ENCODE measurements around the gene RAB11FIP5.

RAB11FIP5 gene

DNA sequence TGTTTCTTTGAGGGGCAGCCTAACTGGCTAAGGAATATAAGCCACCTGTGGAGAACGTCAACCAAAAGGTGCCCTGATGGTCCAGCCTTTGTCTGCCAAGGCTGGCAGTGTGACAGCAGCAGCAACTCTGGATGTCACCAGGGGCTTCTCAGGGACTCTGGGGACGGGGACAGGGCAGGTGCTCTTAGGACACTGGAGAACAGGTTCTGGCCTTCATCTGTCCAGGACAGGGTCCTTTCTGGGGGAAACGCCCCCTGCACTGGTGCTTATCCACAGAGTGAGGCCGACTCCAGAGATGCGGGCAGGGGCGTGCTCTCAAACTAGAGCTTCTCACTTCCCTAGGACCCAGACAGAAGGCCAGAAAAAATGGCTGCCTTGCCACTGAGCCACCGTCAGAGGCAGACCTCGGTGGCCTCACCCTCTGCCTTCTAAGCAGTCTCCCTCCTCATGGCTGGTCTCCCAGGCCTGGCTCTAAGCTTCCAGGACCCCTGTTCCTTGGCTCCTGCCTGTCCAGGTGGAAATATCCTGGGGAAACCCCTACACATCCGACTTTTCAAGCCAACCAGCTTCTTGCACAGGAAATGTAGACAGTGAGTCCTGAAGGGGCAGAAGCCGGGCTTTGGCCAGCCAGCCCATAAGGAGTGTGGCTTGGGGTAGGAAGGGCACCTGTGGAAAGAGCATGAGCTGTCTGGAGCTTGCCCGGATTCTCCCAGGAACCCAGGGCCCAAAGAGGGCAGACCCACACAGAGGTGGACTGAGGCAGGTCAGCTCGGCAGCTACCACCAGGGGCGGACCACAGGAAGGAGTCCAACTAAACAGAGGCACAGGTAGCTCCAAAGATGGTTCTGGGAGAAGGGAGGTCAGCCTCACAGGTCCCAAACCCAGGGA lies 30.0 kb downstream of the RAB11FIP5 start:
- DNase-seq: no peak

DNA sequence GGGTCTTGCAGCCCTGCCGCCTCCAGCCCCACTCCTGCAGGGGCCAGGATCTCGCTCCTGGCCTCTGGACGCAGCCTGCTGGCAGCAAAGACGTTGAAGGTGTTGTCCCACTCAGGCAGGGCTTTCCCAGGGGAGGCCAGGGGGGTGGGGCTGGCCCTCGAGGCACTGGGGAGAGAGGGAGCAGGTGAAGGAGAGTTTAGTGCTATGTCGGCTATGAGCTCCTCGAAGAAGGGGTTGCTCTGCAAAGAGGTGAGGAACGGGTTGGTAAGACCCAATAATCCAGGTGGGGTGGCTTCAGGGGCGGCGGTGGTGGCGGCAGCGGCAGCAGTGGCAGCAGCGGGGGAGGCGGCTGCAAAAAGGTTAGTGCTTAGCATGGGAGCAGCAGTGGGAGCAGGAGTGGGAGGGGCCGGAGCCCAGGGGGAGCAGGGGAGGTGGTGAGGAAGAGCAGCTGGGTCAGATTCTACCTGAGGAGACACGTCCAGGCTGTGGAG lies 31.5 kb downstream of the RAB11FIP5 start:
- no peak for DNase-seq

DNA sequence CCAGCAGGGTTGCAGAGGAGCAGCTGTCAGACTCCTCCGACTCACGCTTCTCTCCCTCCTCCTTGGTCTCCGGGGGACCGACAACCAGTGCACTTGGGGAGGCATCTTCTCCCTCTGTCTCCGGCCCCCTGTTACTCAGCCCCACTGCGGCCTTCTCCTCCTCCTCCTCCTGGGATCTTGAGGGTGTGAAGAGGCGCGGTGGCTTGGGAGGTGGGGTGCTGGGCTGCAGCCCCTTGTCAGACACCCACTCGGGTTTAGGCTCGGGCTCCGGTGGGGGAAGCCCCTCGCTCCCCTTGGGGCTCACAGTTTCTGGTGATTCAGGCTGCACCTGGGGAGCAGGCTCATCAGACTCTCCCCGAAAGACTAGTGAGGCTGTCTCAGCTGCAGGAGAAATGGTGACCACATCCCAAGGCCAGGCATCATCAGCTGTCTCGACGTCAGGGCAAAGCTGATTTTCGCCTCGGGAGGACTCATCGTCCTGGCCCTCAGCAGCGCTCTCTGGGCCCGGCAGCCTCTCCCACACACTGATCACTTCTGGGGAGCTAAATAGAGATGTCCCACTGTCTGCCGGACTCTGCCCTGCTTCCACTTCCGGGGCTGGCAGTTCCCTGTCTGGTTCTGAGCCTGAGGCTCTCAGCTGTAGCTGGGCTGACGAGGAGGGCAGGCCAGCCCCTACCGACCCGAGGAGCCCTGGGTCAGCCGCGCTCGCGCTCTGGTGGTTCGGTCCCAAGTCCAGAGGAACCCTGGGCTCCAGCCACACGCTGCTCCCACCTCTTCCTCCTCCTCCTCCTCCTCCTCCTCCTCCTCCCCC lies 32.2 kb downstream of the RAB11FIP5 start:
- DNase-seq: no peak

DNA sequence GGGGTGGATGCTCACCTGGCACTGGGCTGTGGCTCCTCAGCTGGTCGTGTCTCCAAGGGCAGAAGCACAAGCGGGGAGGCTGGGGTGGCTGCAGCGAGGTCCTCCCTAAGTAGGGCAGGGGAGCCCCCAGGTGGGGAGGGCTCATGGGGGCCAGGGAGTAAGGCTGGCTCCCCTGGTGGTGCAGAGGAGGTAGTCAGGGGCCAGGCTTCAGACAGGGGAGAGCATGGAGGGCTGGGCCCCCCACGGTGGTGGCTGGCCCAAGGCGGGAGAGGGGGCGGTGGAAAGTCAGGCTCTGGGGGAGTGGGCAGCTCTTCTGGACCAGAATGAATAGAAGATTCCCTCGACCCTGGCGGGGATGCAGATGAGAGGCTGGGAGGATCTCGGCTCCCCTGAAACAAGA lies 33.1 kb downstream of the RAB11FIP5 start:
- DNase-seq: no peak

DNA sequence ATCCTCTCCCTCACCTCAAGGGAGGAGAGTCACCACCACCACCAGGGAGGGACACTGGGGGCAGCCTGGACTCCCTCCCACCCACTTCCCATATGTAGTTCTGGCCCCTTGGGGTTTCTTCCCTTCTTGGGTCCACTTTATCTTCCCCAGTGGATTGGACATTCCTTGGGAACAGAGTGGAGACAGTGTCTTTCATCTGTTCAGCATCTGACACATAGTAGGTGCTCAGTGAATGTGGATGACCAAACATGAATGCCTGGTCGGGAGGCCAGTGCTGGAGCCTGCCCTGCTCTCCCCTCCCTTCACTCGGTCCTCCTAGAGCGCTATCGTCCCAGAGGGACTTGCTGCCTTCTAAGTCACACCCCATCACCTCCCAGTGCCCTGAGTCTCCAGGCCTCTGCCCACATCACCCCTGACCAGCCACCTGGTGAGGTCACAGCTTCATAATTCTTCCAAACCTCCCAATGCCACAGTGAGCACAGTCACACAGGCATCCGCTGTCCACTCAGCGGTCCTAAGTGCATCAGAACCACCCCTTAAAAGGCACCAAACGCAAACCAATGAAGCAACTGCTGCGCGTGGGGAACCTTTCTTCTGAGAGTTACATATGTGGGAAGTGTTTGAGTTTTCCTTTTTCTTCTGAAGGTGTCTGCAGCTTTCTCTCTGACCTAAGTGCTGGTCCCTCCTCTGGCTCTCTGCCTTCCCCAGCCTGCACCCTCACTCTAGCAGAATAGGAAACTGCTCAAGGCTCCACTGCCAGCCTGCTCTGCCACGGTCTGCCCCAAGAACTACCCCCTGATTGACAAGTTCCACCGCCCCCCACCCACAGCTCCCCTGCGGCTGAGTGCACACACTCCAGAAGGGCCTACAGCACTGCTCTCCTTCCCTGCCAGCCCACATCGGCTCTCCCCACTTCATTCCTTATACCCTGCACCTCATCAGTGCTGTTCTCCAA lies 34.0 kb downstream of the RAB11FIP5 start:
- no peak for DNase-seq

DNA sequence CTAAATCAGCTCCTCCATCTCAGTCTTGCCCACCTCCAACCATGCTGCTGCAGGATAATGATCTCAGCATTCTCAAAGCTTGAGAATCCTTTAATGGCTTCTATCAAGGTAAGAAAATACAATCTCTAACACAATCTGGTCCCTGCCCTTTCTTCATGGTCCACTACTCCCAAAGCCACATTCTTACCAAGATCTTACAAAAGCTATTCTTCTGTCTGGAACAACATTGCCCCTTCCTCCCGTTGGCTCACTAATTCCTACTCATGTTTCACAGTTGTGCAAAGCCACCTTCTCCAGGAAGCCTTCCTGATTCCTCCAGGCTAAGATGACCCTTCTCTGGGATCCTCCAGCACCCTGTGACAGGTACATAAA lies 35.3 kb downstream of the RAB11FIP5 start:
- DNase-seq: no peak

DNA sequence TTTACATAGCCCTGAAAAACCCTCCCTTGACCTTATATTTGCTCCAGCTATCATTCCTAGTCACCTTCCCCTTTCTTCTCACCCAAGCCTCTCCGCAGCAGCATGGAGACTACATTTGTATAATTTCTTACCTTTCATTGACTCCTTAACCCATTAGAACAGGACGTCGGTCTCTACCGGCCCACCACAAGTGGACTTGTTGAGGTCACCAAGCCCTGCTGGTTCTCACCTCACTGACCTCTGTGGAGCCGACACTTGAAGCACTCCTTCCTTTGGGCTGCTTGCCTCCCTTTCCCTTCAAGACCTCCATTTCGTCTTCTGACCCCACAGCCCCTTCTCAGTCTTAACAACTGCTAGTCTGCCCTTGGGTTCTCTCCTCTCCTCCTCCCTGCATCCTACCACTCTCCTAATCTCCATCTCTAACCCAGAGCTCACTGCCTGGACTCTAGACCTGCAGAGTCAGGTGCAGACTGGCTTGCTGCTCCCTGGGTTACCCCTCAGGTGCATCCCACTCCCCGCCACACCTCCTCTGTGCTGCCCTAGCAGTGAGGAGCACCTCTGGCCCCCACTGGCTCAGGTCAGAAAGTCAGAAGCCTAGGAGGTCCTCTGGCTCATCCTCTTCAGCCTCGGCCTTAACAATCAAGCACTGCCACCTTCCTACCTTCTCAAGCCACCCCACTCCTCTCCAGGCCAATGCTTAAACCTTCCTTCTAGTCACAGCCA lies 35.9 kb downstream of the RAB11FIP5 start:
- no peak for DNase-seq

DNA sequence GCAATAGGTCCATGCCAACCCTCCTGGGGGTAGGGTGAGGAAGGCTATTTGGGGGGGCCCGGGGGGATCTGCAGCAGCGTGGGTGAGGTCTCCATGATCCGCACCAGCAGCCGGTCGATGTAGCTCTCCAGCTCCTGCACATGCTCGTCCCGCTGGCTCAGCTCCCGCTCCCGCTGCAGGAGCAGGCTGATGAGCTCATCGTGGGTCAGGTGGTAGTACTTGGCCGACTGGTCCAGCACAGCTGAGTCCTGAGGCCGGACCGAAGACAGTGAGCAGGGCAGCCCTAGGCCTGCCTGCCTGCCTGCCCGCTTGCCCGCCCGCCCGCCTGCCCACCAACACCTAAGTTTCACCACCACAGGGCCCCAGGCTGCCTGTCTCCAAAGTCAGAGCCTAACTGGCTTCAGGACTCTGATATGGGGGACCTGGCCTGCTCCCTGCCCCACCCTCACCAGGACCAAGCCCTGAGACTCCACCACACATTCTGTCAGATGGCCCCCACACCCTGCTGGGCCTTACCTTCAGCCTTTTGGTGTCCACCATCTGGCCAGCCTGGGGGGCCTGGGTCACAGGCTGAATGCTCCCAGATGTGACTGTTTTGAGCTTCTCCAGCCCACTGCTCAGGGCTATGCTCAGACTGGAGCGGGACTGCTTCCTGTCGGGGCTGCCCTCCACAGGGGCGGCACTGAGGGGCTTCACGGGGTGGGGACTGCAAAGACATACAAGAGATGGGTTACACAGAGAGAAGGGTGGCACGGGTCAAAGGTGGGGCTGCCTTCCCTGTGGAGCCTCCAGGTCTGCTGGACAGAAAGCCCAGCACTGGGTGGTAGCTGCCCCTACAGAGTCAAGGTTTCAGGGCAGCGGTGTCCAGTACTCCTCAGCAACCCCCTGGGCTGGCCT lies 37.0 kb downstream of the RAB11FIP5 start:
- no peak for DNase-seq

DNA sequence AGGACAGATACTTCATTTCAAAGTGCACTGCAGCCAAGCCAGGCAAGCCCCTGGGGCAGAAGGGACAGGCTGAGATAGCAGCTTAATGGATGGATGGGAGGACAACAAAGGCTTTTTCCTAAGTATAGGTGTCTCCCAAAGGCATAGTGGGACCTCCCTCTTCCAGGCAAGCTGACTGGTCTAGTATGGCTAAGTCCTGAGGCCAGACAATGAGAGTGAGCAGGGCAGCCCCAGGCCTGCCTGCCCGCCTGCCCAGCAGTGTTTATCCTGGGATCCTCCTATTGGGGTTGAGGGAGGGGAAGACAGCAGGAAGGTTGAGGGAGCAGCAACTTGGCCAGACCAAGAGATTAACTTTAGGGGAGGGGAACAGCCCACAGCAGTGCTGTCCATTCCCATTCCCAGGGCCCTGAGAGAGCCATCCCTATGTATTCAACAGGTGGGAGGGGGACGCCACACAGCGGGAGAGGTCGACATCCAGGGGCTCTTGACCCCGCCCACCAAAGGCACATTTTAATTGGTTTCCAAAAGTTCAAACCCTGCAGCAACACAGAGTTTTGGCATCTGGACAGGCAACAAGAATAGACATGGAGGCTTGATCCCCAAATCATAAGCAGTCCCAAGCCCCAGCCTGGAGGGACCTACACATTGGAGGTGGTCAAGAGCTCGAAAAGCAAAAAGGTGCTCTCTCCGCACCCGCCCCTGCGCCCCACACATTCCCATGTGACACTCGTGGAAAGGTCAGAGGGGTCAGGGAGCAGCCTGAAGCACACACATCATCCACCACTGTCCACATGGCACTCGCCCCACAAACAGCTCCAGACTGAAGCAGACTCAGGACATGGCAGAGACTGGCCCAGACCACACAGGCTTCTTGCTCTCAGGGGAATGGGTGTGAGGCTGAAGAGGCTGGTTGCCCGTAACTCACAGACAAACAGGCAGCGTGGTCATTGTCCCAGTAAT lies 38.4 kb downstream of the RAB11FIP5 start:
- DNase-seq: no peak

DNA sequence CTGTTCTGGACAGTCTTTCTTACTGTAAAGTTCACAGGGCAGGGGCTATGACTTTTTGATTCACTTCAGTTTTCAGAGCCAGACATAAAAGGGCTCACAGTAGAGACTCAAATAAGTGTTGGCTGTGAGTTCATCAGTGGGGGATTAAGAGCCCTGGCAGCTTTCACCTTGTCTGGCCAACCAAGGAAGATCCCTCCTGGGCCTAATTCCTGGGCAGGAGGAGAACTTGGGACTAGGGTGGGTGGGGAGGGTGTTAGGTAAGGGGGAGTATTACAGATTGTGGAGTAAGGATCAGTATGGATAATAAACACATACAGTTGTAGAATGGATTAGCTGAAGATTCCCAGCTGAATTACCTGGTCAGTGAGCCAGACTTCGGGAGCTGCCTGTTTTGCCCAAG lies 40.3 kb downstream of the RAB11FIP5 start:
- no peak for DNase-seq

DNA sequence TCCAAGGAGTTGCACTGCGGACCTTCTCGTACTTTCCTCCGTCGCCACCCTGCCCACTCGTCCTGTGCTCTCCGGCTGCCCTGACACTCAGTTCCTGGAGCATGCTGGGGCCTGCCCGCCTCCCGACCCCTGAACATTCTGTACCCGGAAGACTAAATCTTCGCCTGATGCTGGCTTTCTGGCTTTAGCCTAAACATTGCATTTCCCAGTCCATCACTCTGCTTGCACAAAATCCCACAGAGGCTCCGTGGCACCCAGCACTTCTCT lies 40.7 kb downstream of the RAB11FIP5 start:
- no peak for DNase-seq

DNA sequence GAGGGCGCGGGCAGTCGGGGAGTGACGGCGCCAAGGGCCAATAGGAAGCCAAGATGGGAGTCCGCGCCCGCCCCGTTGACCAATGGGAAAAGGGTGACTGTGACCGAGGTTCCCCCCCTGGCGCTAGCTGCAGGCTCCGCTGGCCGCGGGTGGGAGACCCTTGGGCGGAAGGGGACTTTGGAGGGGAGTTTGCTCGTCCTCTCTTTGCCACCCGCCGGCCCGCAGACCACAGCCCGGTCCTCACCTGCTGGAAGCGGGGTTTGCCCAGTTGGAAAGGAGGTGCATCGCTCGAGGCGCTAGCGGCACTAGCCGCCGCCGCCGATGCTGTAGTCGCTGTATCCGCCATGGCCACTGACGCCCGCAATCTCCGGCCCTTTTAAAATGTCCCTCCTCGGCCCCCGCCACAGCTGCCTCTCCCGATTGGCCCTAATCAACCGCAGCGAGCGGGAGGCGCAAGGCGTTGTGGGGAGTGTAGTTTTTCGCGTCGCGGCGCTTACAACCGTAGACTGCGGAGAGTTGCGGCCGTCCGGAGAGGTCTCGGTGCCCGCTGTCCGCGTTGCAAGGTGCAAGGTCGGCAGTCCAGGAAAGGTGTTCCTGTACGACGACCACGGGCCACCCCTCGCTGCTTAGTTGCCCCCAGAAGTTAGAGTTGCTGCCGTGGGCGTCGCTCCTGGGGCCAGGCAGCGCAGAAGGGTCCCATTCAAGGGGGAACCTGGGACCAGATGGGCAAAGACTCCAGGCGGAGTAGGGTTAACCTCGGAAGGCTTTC lies 41.2 kb downstream of the RAB11FIP5 start, which contains the start of gene SFXN5:
Gene SFXN5 (minus strand): TSS at position 353 of the 769 bp plus-strand sequence. CDS start 7 bp downstream, at position 346.
- DNase-seq: peak; percentile 73

DNA sequence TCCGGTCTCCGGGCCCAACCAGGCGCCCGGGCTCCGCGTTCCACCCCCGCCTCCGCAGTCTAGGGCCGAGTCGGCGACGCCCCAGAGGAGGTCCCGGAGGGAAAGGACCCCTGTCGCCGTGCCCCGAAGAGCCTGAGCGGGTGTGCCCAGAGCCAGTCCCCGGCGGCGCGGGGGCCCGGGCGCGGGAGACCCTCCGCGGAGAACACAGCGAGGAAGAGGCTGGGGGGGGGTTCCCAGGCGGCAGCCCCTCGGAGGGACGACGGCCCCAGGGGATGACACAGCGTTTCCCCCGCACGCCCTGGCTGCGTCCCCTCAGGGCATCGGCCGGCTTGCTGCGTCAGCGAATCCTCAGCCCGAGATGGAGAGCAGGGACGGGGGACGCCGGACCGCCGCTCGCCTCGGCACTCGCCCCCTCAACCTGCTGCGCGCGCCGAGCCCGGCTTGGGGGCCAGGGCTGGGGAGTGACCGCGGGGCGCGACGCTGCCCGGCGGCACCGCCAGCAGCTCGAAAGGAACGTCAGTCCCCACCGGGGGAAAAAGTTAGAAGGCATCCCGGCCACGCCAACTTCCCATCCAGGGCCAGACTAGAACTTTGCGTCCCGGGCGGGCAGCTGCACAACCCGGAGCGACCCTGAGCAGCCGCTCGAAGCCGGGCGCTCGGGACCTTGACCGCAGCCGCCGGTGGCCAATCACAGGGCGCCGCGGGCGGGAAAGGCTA lies 41.9 kb downstream of the RAB11FIP5 start:
- DNase-seq: no peak

DNA sequence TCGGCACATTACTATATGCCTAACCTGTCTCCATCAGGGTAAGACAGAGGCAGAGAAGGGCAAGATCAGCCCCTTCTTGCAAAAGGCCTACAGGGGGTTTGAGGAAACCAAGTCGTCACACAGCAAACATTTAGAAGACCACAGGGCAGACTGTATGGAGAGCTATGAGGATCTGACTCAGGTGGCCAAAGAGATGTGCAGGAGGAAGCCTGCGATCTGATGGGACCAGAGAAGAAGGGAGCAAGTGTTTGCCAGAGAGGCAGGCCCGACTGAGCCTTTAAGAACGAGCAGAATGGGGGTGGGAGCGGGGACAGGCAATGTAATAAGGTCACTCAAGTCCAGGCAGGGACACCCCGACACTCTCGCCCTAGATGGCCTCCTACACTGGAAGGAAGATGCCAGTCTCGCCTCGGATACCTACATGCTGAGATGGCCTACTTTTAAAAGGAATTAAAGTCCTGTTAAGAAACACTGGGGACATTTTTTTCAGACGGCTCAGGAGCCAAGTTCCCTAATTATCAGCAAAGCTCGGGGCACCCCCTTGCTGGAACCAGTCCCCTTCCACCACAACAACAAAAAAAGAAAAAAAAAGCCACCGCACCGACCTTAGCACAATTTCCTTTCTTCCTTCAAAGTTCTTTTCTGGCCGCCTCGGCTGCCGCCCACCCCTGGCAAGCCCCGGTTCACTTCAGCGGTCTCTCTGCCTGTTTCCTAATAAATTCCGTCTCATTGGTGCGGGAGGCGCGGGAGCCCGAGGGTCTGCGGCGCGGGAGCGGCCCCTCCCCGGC lies 42.7 kb downstream of the RAB11FIP5 start:
- DNase-seq: no peak

DNA sequence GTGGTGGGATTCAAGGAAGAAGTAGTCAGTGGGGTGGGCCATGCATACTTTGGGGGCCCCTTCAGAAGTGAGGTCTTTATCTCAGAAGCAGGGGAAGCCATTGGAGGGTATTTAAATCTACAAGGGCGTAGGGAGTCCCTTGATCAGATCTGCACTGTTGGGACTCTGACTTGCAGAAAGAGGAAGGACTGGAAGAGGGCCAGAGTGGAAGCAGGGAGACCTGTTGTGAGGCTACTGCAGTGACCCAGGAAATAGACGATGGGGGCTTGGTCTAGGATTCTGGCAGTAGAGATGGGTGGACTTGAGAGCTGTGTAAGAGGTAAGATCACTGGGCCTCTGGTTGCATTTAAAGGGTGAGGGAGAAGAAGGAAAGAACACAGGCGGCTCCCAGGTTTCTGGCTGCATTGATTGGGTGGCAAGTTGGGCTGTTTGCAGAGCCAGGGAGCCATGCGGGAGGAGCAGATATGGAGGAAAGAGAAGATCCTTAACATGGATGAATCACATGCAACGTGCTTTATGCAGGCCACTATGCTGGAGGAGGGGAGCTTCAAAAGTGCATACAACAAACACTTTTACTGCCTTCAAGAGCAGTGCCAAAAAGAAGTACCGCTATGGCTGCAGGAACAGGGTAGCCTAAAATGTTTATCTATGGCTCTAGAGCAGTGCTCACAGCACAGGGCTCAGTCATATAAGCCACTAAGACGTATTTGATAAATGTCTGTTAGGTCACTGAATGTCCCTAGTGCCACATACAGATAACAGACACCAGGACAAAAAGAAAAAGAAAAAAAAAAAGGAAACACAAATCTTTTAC lies 43.5 kb downstream of the RAB11FIP5 start:
- DNase-seq: no peak

DNA sequence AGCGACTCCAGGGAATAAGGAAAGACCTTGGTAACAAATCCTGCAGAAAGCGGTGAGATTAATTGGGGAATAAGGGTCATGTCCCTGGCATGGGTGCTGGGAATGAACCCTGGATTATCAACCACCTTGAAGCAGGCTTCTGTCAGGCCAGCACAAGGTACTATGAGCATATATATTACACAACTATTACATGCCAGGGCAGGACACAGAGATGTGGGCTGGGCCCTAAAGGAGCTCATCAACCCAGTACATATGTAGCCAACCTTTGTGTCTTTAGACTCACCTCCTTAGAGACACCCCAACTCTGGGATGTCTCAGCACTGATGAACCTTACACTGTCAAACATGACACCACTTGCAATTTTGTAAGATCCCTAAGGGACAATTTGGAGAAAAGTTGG lies 44.6 kb downstream of the RAB11FIP5 start:
- no peak for DNase-seq

DNA sequence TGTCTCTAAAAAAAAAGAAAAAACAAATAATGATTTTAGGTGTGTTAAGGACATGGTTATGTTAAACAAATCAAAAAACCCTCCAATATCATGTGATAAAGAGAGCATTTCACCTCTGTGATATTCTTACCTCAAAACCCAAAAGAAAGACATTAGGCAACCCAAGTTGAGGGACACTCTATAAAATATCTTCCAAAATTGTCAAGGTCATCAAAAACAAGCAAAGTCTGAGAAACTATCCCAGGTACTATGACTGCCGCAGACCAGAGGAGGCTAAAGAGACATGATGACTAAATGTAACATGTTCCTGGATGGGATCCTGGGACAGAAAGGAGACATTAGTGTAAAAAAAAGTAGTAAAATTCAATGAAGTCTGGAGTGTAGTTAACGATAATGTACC lies 45.7 kb downstream of the RAB11FIP5 start:
- no peak for DNase-seq

Measured in NCI-H2029 treated with DMSO at 0.1 percent for 48 hours (cell line).